WERI-Rb-1 (cell line): ENCODE data around the gene PTPRN2.
A peak's percentile ranks its signal among the peaks of the same experiment; 100 is the strongest.

Experiments
- DNase-seq: peaks from one replicate; pipeline ENCODE4 v3.0.0-alpha.2; 2020
- H3K27ac ChIP-seq: fragments of 250-450 bp; sonication (Bioruptor Pico); 2 replicates; pipeline ENCODE4 v1.5.1; 2020; ENCODE audit warnings: mild to moderate bottlenecking, moderate library complexity
- H3K27me3 ChIP-seq: fragments of 250-450 bp; sonication (Bioruptor Pico); 2 replicates; pipeline ENCODE4 v1.5.1; 2021; ENCODE audit warnings: mild to moderate bottlenecking, low read depth, moderate library complexity; ENCODE audit not compliant: insufficient read depth, severe bottlenecking
- H3K36me3 ChIP-seq: fragments of 250-450 bp; sonication (Bioruptor Pico); 2 replicates; pipeline ENCODE4 v1.5.1; 2020; ENCODE audit warnings: mild to moderate bottlenecking, moderate library complexity
- H3K4me3 ChIP-seq: 2 replicates; pipeline ENCODE4 v1.5.1; 2011; ENCODE audit warnings: low read depth, mild to moderate bottlenecking, control low read depth, low read length
- H3K9me3 ChIP-seq: fragments of 250-450 bp; sonication (Bioruptor Pico); 2 replicates; pipeline ENCODE4 v1.5.1; 2021; ENCODE audit warnings: mild to moderate bottlenecking, moderate library complexity; ENCODE audit not compliant: severe bottlenecking
- CTCF ChIP-seq: IDR thresholded peaks from 2 replicates; pipeline ENCODE4 v1.5.1; 2011; ENCODE audit warnings: low read depth, mild to moderate bottlenecking, control low read depth, inconsistent platforms, low read length

The PTPRN2 gene

DNA sequence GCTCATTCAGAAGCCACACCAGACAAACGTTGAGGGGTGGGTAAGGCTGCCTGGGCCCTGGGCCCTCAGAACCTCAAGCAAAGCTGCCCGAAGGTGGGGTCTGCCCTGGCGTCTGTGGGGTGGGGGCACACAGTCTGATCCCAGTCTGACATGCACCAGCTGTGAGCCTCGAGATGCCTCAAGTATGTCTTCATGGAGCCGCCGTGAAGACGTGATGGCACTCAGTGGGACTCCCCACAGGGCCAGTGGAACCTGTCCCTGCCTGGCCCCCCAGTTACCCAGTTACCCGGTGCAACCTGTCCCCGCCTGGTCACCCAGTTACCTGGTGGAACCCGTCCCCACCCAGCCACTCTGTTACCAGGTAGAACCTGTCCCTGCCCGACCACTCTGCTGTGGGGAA lies 351.2 kb downstream of the PTPRN2 start:
- TF ChIP-seq CTCF = no peak
- Histone ChIP-seq H3K36me3 (no peaks in the 10 kb centered on the region), H3K27me3 (no peaks in the 10 kb centered on the region), H3K9me3 (no peaks in the 10 kb centered on the region), H3K4me3 (no peak overlapping the region), H3K27ac (no peak overlapping the region)
- no peak for DNase-seq

DNA sequence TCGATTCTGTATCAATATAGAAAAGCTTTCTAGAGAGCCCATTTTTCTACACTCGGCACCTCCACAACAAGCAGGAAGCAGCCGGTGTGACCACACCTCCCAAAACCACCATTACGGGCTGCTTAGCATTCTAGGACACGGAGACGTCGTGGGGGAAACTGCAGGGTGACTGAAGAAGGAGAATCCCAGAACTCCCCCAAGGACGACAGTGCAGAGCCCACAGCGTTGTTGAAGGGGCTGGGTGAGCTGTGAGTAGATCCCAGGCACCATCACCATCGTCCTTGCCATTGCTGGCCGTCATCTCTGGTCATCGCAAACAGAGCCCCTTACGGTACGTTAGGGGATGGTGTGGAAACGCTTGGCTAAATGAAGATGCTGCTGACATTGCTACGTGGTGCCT lies 351.8 kb downstream of the PTPRN2 start:
- Histone ChIP-seq H3K9me3 (no peaks in the 10 kb centered on the region), H3K27me3 (no peaks in the 10 kb centered on the region), H3K36me3 (no peaks in the 10 kb centered on the region), H3K27ac (no peak overlapping the region), H3K4me3 (no peak overlapping the region)
- no peak for DNase-seq
- TF ChIP-seq CTCF = no peak

GRCh38 chr7:158229945-158230344 lies 357.7 kb downstream of the PTPRN2 start:
- Histone ChIP-seq H3K36me3 (no peaks in the 10 kb centered on the region), H3K27me3 (no peaks in the 10 kb centered on the region), H3K4me3 (no peak overlapping the region), H3K27ac (no peak overlapping the region), H3K9me3 (peaks cover 10% of the 10 kb centered on the region)
- no peak for DNase-seq
- no peak for TF ChIP-seq CTCF

DNA sequence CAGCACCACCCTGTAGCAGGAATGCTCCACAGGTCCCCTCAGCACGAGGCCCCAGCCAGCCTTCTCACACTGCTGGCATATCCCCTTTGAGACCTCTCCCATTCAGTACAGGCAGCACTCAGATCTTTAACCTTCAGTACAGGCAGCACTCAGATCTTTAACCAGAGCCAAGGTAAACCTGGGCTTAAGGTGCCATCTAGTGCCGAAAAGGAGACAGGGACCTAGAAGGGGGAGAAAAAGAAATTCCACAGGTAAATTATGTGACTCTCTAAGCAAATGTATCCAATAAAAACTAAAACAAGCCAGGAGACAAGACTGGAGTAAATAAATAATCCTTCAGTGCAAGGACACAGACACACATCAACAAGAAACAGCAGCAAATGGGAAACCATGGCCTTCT lies 358.6 kb downstream of the PTPRN2 start:
- Histone ChIP-seq H3K36me3 (no peaks in the 10 kb centered on the region), H3K27me3 (no peaks in the 10 kb centered on the region), H3K4me3 (no peak overlapping the region), H3K9me3 (peaks cover 10% of the 10 kb centered on the region), H3K27ac (no peak overlapping the region)
- TF ChIP-seq CTCF = peak; percentile 18; the same call in 1 of the 2 replicates
- no peak for DNase-seq

- H3K27ac ChIP-seq = no peak overlapping the region
- H3K27me3 ChIP-seq = no peaks in the 10 kb centered on the region
- TF ChIP-seq CTCF = no peak
- no peak overlapping the region for H3K4me3 ChIP-seq
- no peak for DNase-seq
- no peaks in the 10 kb centered on the region for H3K36me3 ChIP-seq
- H3K9me3 ChIP-seq = peaks cover 10% of the 10 kb centered on the region
Observed at GRCh38 chr7:158228131-158228530, 359.5 kb downstream of the PTPRN2 start.

GRCh38 chr7:158227258-158227984 lies 360.2 kb downstream of the PTPRN2 start:
- no peak for TF ChIP-seq CTCF
- peaks cover 10% of the 10 kb centered on the region for H3K9me3 ChIP-seq

More at GRCh38 chr7:158227258-158227984, 360.2 kb downstream of the PTPRN2 start:
- Histone ChIP-seq H3K27ac (no peak overlapping the region), H3K27me3 (no peaks in the 10 kb centered on the region), H3K4me3 (no peak overlapping the region), H3K36me3 (no peaks in the 10 kb centered on the region)
- DNase-seq = no peak
